ENCODE measurements around the gene KRTAP12-1.

The KRTAP12-1 gene

DNA sequence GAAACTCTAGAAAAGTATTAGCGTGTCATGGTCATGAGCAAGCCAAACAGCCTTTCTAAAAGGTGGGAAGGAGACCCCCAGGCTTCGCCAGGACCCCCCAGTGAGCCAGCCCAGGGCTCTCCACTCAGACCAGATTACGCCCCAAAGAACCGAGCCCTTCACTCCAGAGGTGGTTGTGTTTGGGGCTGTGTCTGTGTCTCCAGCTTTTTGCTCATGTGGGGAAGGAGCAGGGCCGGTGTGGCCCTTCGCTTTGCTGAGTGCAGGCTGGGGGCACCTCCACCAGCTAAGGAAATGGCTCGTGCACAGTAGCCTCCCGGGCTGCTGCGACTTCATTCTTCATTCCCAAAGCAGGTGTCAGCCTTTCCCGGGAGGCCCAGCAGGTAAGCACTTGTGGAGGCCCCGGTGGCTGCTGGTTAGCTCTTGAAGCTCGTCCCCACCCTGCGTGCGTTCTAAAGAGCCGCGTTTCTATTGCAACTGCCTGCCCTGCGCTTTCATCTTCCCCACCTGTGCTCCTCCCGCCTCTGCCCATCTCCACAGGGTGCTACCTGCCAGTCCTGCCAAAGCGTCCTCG lies 28.9 kb upstream of the KRTAP12-1 start:
- DNase-seq: peak; percentile 51

DNA sequence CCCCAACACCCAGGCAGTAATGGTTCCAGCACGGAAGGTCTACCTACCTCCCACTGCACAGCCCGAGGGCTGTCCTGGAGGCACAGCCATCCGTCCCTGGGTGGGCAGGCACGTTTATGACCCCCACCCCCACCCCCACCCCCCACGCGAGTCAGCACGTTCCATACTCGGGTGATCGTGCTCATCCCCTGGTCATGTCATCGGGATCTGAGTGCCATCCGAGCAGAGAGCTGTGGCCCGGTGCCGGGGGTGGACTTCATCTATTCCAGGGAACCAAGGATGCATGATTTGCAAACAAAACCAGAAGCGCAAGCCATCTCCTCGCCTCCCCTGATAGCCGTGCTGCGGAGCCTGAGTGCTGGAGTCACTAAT lies 28.3 kb upstream of the KRTAP12-1 start:
- no peak for DNase-seq

DNA sequence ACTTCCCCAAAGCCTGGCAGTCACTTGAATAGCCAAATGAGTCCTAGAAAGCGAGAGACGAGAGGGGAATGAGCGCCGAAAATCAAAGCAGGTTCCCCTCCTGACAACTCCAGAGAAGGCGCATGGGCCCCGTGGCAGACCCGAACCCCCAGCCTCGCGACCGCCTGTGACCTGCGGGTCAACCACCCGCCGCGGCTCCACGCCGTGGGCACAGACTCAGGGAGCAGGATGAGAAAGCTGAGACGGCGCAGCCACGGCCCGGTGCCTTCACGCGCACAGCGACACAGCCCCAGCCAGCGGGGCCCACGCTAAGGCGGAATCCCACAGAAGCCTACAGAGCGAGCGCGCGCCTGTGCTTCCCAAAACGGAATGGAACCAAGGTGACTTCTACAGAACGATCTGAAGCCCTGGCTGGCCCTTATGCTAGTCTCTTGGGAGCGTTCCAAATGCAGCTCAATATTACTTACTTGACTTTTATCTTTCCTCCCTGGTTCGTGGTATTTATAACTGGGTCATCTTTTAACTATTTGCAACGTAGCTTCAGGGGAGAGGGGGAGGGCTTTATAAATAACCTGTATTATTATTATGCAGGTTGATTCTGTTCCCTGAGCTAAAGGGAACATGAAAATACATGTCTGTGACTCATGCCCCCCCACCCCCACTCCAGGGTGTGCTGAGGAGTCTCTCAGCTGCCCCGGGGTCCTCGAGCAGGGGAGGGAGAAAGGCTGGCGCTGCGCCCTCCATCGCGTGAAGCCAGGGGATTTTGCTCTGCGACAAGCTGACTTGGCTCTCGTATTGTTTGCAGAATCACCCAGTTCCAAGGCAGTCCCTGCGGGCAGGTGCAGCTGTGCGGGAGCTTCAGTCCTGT lies 27.7 kb upstream of the KRTAP12-1 start:
- peak; percentile 68 for DNase-seq

DNA sequence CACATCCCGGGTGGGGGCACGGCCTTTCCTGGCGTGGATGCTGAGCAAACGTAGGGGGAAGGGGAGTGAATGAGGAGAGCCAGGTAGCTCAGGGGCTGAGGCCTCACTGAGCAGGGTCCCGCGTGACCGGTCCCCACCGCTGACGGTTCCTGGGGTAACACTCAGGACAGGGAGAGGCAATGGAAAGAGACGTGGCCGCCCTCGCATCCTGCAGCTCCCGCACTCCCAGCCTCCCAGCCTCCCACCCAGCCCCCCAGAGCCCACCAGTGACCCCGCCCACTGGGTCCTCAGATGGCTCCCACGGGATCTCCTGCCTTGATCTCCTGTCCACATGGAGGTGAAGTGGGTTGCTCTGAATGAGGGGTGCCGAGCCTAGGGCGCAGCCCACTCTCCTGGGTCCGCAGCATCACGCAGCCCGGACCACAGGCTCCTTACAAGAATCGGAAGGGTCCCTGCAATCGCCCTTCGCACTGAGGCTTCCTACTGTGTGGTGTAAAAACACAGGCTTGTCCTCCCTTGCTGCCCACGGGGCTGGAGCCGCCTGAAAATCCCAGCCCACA lies 27.0 kb upstream of the KRTAP12-1 start:
- no peak for DNase-seq

DNA sequence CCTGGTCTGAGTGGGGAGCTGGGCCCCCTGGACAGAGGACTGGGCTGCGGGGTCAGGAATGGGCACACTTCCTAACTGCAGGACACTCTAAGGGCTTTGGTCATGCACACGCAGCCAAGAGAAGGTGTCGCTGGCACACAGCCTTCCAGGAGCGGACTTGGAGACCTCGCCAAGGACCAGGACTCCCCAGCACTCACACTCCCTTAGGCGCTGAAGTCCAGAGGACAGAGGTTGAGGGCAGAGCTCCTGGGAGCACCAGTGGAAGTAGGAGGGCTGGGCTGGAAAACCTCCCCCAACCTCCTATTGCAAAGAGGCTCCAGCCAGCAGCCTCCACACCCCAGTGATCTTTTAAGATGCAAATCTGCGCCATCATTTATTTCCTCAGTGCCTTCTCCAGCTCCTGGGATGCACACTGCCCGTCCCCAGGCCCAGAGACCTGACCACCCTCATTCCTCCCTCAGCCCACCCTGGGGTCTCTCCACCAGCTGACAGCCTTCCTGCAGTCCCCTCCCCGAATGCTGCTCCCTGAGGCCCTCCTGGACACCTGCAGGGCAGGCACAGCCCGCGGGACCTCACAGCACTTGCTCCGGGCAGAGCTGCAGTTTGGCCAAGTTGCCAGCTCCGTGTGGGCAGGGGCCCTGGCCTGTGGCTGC lies 26.4 kb upstream of the KRTAP12-1 start:
- DNase-seq: no peak

DNA sequence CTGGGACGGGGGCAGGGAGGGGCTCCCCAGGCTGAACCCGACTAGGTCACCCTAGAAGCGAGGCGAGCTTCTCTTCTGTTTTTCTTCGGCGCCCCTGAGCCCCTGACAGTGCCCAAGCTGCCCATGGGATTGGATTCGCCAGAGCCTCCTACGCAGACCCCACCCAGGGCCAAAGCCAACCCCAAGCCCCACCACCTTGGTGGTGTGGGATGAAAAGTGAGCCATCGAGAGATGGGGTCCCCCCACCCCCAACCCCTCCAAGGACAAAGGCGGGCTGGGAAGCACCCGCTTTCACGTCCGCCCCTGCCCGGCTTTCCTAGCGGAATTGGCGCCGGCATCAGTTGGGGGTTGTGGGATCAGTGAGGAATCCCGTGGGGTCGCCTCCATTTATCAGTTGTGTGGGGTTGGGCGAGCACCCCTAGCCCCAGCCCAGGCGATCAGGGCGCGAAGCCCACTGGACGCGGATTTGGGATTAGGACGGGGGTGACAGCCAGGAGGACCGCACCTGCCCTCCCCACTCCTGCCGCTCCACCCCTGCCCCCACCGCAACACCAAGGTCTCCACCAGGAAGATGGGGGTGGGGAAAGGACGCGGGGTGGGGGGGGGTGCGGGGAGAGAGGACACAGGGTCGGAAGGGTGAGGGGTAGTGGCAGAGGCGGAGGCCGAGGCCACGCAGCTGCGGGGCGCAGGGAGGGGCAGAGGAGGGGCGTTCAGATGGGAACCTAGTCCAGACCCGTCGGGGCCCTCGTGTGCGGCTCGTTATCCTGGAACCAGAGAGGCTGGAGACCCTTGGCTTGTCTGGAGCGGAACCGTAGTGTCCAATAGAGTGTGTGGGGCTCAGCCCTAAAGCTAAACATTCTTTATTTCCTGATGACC lies 25.0 kb upstream of the KRTAP12-1 start:
- DNase-seq: no peak

DNA sequence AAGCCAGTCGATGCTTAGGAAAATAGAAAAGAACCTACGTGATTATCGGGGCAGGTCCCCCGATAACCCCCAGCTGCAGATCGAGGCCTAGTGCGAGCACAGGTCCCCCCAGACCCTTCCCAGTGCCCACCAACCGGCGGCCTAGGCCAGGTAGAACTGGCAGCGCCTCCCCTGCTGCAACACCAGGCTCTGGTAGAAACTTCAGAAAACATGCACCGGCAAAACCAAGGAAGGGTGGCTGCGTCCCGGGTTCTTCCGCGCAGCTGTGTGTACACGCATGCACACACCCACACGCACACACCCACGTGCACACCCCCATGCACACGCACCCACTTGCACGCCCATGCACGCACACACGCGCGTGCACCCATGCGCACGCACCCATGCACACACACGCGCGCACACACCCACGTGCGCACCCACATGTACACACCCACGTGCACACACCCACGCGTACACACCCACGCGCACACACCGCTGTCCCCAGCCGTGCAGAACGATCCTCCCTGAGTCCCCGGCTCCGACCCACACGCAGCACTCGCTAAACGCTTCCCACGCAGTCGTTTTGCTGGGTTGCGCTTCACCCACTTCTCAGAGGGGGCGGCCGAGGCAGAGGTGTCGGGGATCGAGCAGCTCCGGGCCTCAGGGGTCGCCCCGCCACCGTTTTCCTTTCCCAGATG lies 24.2 kb upstream of the KRTAP12-1 start:
- DNase-seq: no peak

DNA sequence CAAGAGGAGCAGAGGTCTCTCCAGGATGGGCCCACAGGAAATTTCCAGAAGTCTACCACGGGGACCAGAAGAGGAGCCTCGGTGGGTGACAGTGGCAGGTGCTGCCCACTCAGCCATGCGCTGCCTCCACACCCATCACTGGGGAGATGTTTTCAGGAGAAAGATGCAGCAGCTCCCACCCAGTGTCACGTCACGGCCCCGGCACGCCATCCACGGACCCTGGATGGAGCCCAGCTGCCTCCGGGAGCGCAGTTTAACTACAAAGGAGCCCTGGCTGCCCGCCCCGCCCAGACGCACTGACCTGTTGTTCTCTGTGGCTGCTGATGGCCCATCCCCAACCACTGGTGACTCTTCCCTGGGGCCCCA lies 22.7 kb upstream of the KRTAP12-1 start:
- DNase-seq: no peak

DNA sequence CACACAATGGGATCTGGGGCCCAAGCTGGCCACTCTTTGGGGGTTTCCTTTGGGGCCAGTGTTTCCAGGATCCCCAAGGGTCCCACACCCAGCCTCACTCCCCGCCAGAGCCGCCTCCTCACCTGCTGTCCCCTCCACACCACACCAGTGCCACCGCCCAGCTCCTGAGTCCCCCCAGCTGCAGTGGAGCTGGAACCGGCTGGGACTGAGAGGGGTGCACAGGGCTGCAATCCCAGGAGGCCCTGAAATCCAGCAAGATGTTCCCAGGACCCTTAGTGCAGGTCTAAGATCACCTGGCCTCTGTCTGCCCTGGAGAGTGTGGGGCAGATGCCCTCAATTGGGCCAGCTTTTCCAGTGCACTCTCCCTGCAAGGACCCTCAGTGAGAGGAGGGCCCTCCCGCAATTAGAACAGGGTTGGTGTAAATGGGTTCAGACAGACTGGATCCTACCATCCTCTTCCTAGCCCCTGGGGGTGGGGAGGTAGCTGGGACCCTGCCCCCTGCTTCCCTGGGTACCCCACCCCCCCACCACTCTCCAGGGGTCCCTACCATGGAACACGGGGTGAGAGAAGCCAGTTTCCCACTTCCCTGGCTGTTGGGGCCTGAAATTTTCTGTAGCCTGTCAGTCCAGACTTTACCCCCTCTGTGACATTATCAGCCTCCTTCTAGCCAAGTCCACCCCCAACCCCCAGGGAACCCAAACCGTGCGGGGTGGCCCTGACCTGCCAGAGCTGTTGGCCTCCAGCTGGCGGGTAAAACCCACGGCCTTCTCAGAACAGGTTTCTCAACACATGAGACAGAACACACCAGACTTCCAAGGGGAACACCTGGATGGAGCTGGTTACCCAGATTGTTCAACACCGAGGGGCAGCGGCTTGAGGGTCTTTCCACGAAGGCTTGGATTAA lies 22.0 kb upstream of the KRTAP12-1 start:
- no peak for DNase-seq

DNA sequence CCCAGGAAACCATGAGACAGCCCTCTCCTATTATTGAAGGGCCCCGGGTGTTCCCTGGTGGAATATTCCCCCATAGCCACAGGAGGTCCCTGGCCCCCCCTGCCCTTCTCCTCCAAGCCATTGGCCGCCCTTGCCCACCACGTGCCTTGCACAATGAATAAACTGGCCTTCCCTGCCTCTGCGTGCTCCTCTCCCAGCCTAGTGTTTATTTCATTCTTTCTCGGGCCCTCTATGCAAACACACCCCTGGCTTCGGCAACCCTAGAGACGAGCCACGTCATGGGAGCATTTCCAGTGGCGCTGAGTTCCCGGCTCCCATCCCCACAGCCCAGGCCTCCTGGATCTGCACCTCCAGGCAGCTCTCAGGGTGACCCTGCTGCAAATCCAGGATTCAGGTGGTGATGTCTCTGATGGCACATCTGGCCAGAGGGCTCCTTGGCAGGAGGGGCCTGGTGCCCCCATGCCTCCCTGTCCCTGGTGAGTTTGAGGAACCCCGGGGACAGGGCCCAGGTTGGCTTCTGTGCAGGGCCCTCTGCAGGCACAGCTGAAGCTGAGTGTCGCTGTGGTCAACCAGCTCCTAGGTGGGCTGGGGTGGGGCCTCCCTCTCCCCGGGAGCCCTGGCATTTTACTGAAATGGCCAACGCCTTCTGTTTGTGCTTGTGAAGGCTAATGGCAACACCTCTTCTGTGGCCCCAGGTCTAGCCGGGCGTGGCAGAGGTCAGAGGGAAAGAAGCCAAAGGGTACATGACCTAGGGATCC lies 21.2 kb upstream of the KRTAP12-1 start:
- DNase-seq: no peak

DNA sequence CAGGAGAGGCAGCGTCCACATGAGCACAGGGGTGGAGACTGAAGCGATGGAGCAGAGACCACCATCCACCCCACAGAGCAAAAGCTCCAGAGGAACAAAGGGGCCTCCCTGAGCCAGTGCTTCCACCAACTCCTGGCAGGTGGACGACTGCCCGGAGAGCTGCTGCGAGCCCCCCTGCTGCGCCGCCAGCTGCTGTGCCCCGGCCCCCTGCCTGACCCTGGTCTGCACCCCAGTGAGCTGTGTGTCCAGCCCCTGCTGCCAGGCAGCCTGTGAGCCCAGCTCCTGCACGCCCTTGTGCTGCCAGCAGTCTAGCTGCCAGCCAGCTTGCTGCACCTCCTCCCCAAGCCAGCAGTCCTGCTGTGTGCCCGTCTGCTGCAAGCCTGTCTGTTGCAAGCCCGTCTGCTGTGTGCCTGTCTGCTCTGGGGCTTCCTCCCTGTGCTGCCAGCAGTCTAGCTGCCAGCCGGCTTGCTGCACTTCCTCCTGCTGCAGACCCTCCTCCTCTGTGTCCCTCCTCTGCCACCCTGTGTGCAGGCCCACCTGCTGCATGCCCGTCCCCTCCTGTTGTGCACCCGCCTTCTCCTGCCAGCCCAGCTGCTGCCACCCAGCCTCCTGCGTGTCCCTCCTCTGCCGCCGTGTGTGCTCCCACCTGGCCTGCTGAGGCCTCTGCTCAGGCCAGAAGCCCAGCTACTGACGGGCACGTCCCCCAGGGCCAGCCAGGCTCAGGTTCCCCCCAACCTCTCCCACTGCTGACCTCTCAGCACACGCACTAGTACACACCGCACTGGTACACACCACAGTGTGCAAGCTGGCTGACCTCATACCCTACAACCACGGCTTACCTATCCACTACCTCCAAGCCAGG lies 20.4 kb upstream of the KRTAP12-1 start:
- DNase-seq: no peak

DNA sequence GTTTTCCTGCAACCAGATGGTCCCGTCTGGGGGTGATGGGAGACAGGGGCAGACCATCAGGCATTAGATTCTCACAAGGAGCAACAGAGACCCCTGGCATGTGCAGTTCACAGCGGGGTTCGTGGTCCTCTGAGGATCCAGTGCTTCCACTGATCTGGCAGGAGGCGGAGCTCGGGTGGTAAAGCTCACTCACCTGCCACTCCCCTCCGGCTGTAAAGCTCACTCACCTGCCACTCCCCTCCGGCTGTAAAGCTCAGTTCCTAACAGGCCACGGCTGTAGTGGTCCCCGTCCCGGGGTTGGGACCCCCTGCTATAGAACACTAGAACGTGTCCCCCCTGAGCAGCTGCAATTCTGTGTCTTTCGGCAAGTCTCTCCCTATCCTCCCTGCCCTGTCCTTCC lies 19.6 kb upstream of the KRTAP12-1 start:
- DNase-seq: no peak

DNA sequence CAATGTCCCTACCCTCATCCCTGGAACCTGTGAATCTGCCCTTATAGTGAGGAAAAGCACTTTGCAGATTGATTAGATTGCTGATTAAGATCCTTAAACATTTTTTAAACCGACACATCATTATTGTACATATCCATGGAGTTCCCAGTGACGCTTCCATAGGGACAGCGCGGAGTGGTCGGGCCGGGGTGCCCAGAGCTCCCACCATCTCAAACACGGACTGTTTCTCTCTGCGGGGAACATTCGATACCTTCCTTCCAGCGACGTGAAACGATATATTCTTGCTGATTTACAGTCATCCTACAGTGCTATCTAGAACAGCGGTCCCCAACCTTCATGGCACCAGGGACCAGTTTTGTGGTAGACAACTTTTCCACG lies 19.0 kb upstream of the KRTAP12-1 start:
- DNase-seq: no peak

DNA sequence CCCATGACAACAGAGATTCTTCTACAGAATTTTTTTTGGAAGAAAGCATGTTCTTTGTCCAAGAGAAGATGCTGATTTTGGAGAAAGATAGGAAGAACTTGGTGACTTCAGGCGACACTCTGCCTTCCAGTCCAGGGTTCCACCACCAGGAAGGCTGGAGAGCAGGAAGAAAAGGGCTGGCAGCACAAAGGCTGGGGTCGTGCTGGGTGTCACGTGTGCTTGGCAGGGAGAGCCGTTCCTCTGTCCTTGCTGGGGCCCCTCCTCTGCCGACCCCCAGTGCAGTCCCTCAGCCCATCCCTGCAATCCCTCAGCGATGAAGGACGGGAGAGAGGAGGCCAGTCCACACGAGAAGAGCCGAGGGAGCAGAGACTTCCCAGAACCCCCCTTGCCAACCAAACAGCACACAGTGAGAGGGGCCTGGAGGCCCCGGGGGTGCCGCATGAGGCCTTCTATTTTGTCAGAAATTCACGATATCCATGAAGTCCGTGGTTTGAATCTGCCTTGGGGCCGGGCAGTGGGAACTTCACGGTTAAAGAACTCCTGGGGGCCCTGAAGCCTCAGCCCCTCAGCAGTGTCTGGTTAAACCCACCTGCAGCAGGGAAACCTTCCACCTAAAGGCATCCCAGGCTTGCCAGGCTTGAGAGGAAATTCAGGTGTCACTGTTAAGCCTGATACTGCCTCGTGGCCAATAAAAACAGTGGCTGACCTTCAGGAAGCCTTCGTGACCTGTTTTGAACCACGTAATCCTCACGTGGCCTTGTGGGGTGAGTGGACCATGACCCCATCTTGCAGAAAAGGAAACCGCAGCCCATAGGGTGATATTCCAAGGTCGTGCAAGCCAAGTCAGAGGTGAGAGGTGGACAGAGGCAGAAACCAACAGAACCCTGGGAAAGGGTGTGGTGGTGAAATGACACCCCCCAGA lies 18.4 kb upstream of the KRTAP12-1 start:
- no peak for DNase-seq

DNA sequence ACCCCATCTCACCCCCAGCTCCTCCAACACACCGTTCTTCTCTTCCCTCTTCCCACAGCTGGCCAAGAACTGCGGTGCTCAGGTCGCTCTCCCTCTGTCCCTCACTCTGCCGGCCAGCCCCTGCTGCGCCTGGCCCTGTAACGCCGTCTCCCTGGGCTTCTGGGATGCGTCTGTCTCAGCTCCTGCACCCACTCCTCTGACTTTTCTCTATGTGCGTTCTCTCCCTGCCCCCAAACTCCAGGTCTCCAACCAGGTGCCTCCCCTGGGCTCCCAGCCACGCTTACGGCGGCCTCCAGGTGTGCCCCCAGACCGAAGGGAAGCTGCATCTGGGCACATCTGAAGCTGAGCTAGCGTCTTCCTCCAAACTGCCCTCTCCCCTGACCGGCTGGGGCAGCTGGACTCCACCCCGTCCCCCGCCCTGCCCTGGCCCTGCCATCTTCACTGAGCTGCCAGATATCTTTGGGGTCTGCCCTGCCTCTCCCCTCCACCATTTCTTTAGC lies 17.6 kb upstream of the KRTAP12-1 start:
- no peak for DNase-seq

DNA sequence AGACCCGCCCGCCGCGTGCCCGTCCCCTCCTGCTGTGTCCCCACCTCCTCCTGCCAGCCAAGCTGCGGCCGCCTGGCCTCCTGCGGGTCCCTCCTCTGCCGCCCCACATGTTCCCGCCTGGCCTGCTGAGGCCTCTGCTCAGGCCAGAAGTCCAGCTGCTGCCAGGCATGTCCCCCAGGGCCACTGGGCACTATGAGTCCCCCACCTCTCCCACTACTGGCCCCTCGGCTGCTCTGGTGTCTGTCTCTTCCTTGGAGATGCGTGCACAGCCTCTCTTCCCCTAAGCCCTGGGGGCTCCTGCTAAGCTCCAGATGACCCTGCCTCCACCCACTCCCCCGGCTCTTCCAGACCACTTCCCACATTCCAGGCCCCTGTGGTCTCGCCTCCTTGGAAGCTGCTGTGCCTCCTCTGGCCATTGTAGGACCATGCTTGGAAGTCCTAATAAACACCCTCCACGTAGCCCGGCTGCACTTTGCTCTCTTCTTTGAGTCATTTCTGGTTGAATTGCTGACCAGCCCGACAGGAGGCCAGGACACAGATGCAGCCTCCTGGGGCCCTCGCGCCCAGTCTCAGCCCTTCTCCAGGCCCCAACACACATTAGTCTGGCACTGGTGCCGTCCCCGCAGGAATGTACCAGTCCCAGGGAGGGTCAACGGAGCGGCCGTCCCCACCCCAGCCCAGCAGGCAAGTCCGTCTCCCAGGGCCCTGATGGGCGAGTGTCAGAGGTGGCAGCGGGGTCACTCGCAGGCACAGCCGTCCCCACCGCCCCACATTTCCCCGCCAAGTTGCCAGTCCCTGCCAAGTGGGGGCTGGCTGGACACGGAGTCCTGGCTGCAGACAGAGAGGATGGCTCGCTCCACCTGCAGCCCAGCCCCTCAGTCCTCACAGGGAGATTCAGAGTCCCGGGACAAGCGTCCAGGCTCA lies 16.1 kb upstream of the KRTAP12-1 start:
- no peak for DNase-seq

Measured in NCI-H1436 (cell line).